WTC11 (cell line): ENCODE measurements around the gene STXBP5. TPM values are rescaled to one million over a fixed set of nuclear protein-coding genes. Genes with fewer than 3 reads are reported as not detected.

ENCODE experiments used
- ATAC-seq: fragments of 200-7000 bp; cut with Tn5 transposase; 2 replicates; pipeline ENCODE4 v1.10.0; 2021; ENCODE audit warnings: mild to moderate bottlenecking, moderate library complexity
- CTCF ChIA-PET: fragments of 300-600 bp; sonication (Branson Sonifier 250); formaldehyde crosslinking; loops from one replicate; lab custom pipeline; 2021; ENCODE audit warnings: antibody characterized with exemption; lab: Charles Lee
- POLR2A ChIA-PET: fragments of 350-600 bp; sonication (Branson Sonifier 250); formaldehyde crosslinking; loops from one replicate; lab custom pipeline; 2021; ENCODE audit warnings: antibody characterized with exemption; lab: Charles Lee
- DNase-seq: peaks from one replicate; pipeline ENCODE4 v3.0.0; 2021; ENCODE audit warnings: low spot score
- H3K27ac Mint-ChIP-seq: 2 replicates; pipeline ENCODE4 v1.8.0; 2021; ENCODE audit warnings: mixed read lengths
- H3K27me3 Mint-ChIP-seq: 2 replicates; pipeline ENCODE4 v1.8.0; 2021; ENCODE audit warnings: low read depth, mild to moderate bottlenecking, moderate library complexity, mixed read lengths
- H3K36me3 Mint-ChIP-seq: 2 replicates; pipeline ENCODE4 v1.8.0; 2021; ENCODE audit warnings: mixed read lengths
- H3K4me1 Mint-ChIP-seq: 2 replicates; pipeline ENCODE4 v1.8.0; 2022; ENCODE audit warnings: mixed read lengths
- H3K4me3 Mint-ChIP-seq: 2 replicates; pipeline ENCODE4 v1.8.0; 2021; ENCODE audit warnings: mild to moderate bottlenecking, moderate library complexity, mixed read lengths
- H3K9me3 Mint-ChIP-seq: 2 replicates; pipeline ENCODE4 v1.8.0; 2021; ENCODE audit warnings: mixed read lengths
- ARID4B ChIP-seq: sonication (generic); formaldehyde crosslinking; IDR thresholded peaks from 2 replicates; pipeline ENCODE4 v1.8.0; 2023; ENCODE audit warnings: missing genetic modification reagents, mild to moderate bottlenecking, borderline replicate concordance
- ATF1 ChIP-seq: sonication (generic); formaldehyde crosslinking; IDR thresholded peaks from 2 replicates; pipeline ENCODE4 v1.8.1; 2023; ENCODE audit warnings: mild to moderate bottlenecking, moderate library complexity, missing genetic modification reagents
- CBFB ChIP-seq: sonication (generic); formaldehyde crosslinking; IDR thresholded peaks from 2 replicates; pipeline ENCODE4 v1.8.1; 2022; ENCODE audit warnings: mild to moderate bottlenecking, low read depth, missing genetic modification reagents
- CDX4 ChIP-seq: fragments of 250-450 bp; sonication (Bioruptor Pico); IDR thresholded peaks from 2 replicates; pipeline ENCODE4 v1.9.0; 2021; ENCODE audit warnings: moderate library complexity, mild to moderate bottlenecking, inconsistent platforms, borderline replicate concordance
- CTCF ChIP-seq: fragments of 200-600 bp; IDR thresholded peaks from 2 replicates; pipeline ENCODE4 v1.8.0; 2022; ENCODE audit warnings: antibody characterized with exemption
- E2F4 ChIP-seq: sonication (generic); formaldehyde crosslinking; IDR thresholded peaks from 2 replicates; pipeline ENCODE4 v1.8.1; 2022; ENCODE audit warnings: low read depth, mild to moderate bottlenecking, moderate library complexity, missing genetic modification reagents, borderline replicate concordance
- ESRRA ChIP-seq: sonication (generic); formaldehyde crosslinking; IDR thresholded peaks from 2 replicates; pipeline ENCODE4 v1.8.1; 2022; ENCODE audit warnings: mild to moderate bottlenecking, missing genetic modification reagents, borderline replicate concordance
- FOXK1 ChIP-seq: sonication (generic); formaldehyde crosslinking; IDR thresholded peaks from 2 replicates; pipeline ENCODE4 v1.8.0; 2022; ENCODE audit warnings: mild to moderate bottlenecking, moderate library complexity, missing genetic modification reagents
- GRHL2 ChIP-seq: fragments of 250-450 bp; sonication (Bioruptor Pico); IDR thresholded peaks from 2 replicates; pipeline ENCODE4 v1.8.0; 2022; ENCODE audit warnings: mild to moderate bottlenecking, moderate library complexity; ENCODE audit not compliant: insufficient replicate concordance, severe bottlenecking
- JAZF1 ChIP-seq: fragments of 250-450 bp; sonication (Bioruptor Pico); IDR thresholded peaks from 2 replicates; pipeline ENCODE4 v1.9.0; 2021; ENCODE audit warnings: moderate library complexity, mild to moderate bottlenecking, inconsistent platforms
- MYBL2 ChIP-seq: sonication (generic); formaldehyde crosslinking; IDR thresholded peaks from 2 replicates; pipeline ENCODE4 v1.8.1; 2023; ENCODE audit warnings: mild to moderate bottlenecking, moderate library complexity, missing genetic modification reagents
- NFE2L1 ChIP-seq: sonication (generic); formaldehyde crosslinking; IDR thresholded peaks from 2 replicates; pipeline ENCODE4 v1.8.1; 2023; ENCODE audit warnings: missing genetic modification reagents
- OVOL2 ChIP-seq: fragments of 250-450 bp; sonication (Bioruptor Pico); IDR thresholded peaks from 2 replicates; pipeline ENCODE4 v1.9.0; 2021; ENCODE audit warnings: mild to moderate bottlenecking, borderline replicate concordance
- PRRX2 ChIP-seq: fragments of 250-450 bp; sonication (Bioruptor Pico); IDR thresholded peaks from 2 replicates; pipeline ENCODE4 v1.8.0; 2021; ENCODE audit warnings: mild to moderate bottlenecking
- RELA ChIP-seq: sonication (generic); formaldehyde crosslinking; IDR thresholded peaks from 2 replicates; pipeline ENCODE4 v1.8.1; 2022; ENCODE audit warnings: missing genetic modification reagents, mild to moderate bottlenecking, borderline replicate concordance
- RORB ChIP-seq: fragments of 250-450 bp; sonication (Bioruptor Pico); IDR thresholded peaks from 2 replicates; pipeline ENCODE4 v1.9.0; 2021; ENCODE audit warnings: mild to moderate bottlenecking
- SMAD4 ChIP-seq: sonication (generic); formaldehyde crosslinking; IDR thresholded peaks from 2 replicates; pipeline ENCODE4 v1.8.0; 2022; ENCODE audit warnings: mild to moderate bottlenecking, missing genetic modification reagents
- TP53 ChIP-seq: sonication (generic); formaldehyde crosslinking; IDR thresholded peaks from 2 replicates; pipeline ENCODE4 v1.8.1; 2023; ENCODE audit warnings: mild to moderate bottlenecking, missing genetic modification reagents
- USF2 ChIP-seq: sonication (generic); formaldehyde crosslinking; IDR thresholded peaks from 2 replicates; pipeline ENCODE4 v1.8.1; 2023; ENCODE audit warnings: mild to moderate bottlenecking, missing genetic modification reagents, moderate library complexity
- ZMAT4 ChIP-seq: fragments of 250-450 bp; sonication (Bioruptor Pico); IDR thresholded peaks from 2 replicates; pipeline ENCODE4 v1.9.0; 2021; ENCODE audit warnings: mild to moderate bottlenecking
- ZNF232 ChIP-seq: sonication (generic); formaldehyde crosslinking; IDR thresholded peaks from 2 replicates; pipeline ENCODE4 v1.8.0; 2022; ENCODE audit warnings: mild to moderate bottlenecking, missing genetic modification reagents
- ZSCAN18 ChIP-seq: fragments of 250-450 bp; sonication (Bioruptor Pico); IDR thresholded peaks from 2 replicates; pipeline ENCODE4 v2.1.2; 2022; ENCODE audit warnings: mild to moderate bottlenecking, moderate library complexity
- total RNA-seq: library from RNA; stranded (reverse); gene quantifications from 3 replicates; pipeline ENCODE4 v1.2.3, GENCODE V29; 2021

STXBP5 gene
- total RNA-seq, 1 experiment from 2014 or later = 13.2 TPM

- ATAC-seq = no peak
- Mint-ChIP-seq H3K4me1 (peaks cover 3% of the 10 kb centered on the region; the same call in 1 of the 2 replicates), H3K27ac (no peak overlapping the region), H3K9me3 (no peaks in the 10 kb centered on the region)
- CTCF ChIA-PET = no interaction called here
- TF ChIP-seq ATF1 = no peak
- TF ChIP-seq SMAD4 (CRISPR knock-in tag) = no peak
- no peak for TF ChIP-seq ZSCAN18 (CRISPR knock-in tag)
- TF ChIP-seq CTCF = no peak
- TF ChIP-seq RELA (CRISPR knock-in tag) = no peak
- TF ChIP-seq JAZF1 = no peak
- TF ChIP-seq PRRX2 (CRISPR knock-in tag) = no peak
- TF ChIP-seq GRHL2 (CRISPR knock-in tag) = no peak
- TF ChIP-seq ZNF232 (CRISPR knock-in tag) = no peak
- TF ChIP-seq, all 79 proteins: peak for 0
- Mint-ChIP-seq H3K36me3 (peaks cover 5% of the 10 kb centered on the region; the same call in 1 of the 2 replicates), H3K27me3 (no peaks in the 10 kb centered on the region), H3K4me3 (no peak overlapping the region)
- POLR2A ChIA-PET = no interaction called here
- no peak for DNase-seq
Measured at GRCh38 chr6:147347882-147348575, 143.8 kb downstream of the STXBP5 start.

- DNase-seq (no peak), ATAC-seq (no peak)
- POLR2A ChIA-PET = no interaction called here
- Mint-ChIP-seq H3K9me3 (no peaks in the 10 kb centered on the region), H3K4me1 (no peaks in the 10 kb centered on the region), H3K4me3 (no peak overlapping the region), H3K27me3 (no peaks in the 10 kb centered on the region), H3K27ac (no peak overlapping the region), H3K36me3 (peaks cover 11% of the 10 kb centered on the region)
- CTCF ChIA-PET = no interaction called here
- TF ChIP-seq MYBL2 = no peak
- no peak for TF ChIP-seq CDX4 (CRISPR knock-in tag)
- no peak for TF ChIP-seq OVOL2 (CRISPR knock-in tag)
- TF ChIP-seq USF2 = no peak
- TF ChIP-seq ESRRA = no peak
- no peak for TF ChIP-seq FOXK1 (CRISPR knock-in tag)
- no peak for TF ChIP-seq CBFB (CRISPR knock-in tag)
- no peak for TF ChIP-seq TP53 (CRISPR knock-in tag)
- no peak for TF ChIP-seq NFE2L1
- no peak for TF ChIP-seq E2F4 (CRISPR knock-in tag)
- no peak for TF ChIP-seq RORB (CRISPR knock-in tag)
- TF ChIP-seq ARID4B (CRISPR knock-in tag) = no peak
- no peak for TF ChIP-seq JAZF1
- TF ChIP-seq ZMAT4 (CRISPR knock-in tag) = no peak
Measured at GRCh38 chr6:147361311-147361981, 157.2 kb downstream of the STXBP5 start.
